Stimulated activated CD8-positive, alpha-beta memory T cell treated with anti-CD3 and anti-CD28 coated beads, Interleukin-12 subunit alpha, Interleukin-12 subunit beta, amount 100 ng/mL, for 24 hours (primary cell): ENCODE data around the gene LGSN.
"Not testable (repeated sequence)": the region's sequence is repeated elsewhere in the genome, so short reads cannot be mapped to it uniquely, and the experiment has no call there.

Experiments
- DNase-seq: peaks from one replicate; pipeline ENCODE4 v3.0.0-alpha.2; 2020; ENCODE audit errors: extremely low read depth

LGSN gene

DNA sequence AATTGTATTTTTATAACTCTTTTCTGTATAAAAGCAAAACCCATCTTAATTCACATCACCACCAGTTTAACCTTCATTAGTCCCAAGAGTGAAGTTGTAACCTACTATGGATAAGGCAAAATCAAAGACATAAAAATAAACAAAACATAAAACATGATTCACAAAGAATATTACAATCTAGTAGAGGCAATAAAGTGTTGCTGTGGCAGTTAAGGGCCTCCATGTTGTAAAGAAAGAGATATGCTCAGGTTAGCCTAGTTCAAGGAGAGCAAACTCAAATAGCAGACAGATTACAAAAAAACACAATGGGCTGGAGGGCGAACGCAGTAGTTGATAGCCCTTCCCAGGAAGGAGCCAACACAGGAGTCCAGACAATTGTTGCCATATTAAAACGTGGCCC is 13.4 kb downstream of the LGSN start:
- no peak for DNase-seq

DNA sequence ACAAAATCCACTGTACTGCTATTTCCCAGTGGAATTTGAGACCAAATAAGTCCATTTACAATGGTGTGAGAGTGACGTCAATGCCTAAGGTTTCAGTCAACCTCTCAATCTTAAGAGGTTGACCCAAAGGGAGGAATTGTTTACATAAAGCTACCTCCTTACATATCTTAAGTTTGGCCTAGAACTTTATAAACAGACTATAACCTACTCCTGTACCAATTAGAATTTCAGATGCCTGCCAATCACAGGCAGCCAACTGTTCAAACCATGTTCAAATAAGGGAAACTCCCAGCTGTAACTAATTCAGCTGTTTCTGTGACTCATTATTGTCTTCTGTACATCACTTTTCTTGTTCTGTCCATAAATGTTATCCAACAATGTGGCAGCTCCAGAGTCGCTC is 14.5 kb downstream of the LGSN start:
- DNase-seq: no peak

- DNase-seq: no peak
These were observed 16.3 kb downstream of the LGSN start for GRCh38 chr6:63303476-63303875.

- no peak for DNase-seq
These were observed 20.1 kb downstream of the LGSN start for GRCh38 chr6:63299667-63300066.

DNA sequence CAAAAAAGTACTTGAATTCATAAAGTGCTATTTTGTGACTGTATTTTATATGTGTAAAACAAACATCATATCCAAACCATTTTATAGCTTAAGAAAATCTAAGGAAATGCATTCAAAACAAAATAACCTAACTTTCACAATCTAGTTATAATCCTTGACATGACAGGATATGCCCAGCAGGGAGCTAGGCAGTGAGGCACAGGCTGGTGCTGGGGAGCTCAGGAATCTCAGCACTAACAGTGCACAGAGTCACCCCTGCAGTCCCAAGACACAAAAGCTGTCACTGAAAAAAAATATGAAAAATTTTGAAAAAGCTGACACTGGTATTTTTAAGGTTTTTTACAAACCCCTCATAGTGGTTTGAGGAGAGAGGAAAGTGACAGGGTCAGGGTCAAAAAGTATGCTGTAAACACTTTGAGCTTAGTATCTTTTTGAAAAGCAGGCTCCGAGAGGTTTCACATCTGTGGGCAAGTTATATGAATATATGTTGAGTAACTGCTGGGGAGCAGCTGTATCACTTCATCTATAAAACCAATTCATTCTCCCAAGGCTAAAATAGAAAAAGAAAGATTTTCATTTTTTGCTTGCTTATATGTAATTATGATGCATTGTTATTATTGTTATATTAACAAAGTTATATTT is 24.1 kb downstream of the LGSN start:
- DNase-seq: no peak

GRCh38 chr6:63290492-63291058 is 29.2 kb downstream of the LGSN start:
- DNase-seq: no peak

- no peak for DNase-seq
These were observed 30.4 kb downstream of the LGSN start for GRCh38 chr6:63289269-63289872.

GRCh38 chr6:63280639-63281180 is 39.1 kb downstream of the LGSN start:
- no peak for DNase-seq

- no peak for DNase-seq
These were observed 40.9 kb downstream of the LGSN start for GRCh38 chr6:63278916-63279315.

- DNase-seq: no peak
These were observed 43.8 kb downstream of the LGSN start for GRCh38 chr6:63275953-63276352.

GRCh38 chr6:63274795-63275430 is 44.9 kb downstream of the LGSN start:
- not testable (repeated sequence) for DNase-seq

DNA sequence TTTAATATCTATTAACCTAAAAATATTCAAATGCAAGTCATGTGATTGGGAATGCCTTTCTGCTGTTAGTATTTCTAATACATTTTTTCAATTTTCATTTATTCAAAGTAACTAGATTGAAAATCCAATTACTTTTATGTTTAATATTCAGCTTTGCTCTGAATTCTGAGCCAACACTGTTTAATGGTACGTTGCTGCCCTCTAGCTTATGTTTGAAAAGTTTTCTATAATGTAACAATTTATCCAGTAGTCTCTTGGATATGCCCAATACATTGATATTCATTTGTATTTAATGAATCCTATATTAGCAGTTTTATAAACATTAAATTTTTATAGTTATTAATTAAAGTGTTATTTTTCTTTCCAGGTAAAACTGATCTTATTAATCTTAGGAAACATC is 47.4 kb downstream of the LGSN start:
- DNase-seq: no peak

DNA sequence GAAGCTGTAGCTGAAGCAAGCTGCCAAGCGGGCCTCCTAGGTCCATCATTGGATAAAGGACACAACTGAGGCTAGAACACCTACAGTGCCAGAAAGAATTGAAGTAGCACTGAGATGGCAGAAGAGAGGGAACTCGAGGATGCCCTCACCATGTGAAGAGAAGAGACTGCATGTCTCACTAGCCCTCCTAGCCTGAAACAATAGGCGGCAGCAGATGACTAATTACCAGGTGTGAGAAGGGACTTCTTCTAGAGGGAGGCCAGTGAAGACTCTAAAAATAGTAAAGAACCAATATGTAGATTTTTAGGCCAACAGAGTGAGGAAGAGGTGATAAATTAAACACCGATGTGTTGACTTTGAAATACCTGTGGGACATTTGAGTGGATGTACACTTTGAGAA is 50.3 kb downstream of the LGSN start:
- no peak for DNase-seq

DNA sequence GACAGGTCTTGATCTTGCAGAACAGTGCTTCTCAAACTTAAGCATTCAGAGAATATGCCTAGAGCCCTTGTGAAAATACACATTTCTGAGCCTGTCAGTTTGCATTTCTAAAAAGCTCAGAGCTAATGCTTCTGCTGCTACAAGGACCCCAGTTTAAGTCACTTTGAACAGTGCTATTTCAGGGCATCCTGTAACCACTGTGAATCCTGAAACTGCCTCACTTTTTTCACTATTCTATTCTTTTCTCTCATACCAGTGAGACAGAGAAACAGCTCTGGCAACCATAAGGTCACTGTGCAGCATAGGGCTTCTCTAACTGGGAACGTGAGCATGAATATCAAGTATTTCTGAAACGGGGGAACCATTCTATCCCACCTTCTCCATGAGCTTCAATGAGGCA is 51.2 kb downstream of the LGSN start:
- no peak for DNase-seq

DNA sequence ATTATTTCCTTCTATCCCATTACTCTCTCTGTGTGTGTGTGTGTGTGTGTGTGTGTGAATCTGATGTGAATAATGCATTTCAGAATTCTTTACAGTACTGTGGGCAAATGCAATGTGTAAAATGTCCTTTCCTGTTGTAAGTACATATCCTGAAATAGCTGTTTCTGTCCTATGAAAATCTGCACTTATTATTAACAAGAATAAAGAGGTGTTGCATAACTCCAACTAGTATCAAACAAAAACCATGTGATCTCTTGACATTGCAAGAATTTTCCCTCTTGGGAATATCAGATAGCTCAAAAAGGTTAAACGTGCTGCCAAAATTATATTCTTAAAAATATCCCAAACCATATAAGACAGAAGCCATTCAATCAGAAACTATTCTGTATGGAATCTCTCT is 52.0 kb downstream of the LGSN start:
- no peak for DNase-seq

DNA sequence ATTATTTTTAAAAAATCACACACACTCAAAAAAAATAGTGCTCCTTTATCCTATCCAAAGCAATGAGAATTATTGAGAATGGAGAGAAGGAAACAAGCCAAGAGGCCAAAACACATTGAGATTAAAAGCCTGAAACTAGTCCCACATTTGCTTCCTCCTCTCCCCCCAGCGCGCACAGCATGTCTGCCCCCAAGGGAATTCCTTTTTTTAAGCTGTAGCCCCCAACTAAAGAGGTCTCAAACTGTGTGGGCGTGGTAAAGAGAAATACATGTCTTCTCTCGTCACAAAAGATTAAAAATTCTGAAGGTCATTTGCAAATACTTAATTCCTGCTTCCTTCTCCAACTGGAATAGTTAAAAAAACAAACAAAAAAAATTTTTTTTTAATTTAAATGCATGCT is 52.7 kb downstream of the LGSN start:
- DNase-seq: no peak

DNA sequence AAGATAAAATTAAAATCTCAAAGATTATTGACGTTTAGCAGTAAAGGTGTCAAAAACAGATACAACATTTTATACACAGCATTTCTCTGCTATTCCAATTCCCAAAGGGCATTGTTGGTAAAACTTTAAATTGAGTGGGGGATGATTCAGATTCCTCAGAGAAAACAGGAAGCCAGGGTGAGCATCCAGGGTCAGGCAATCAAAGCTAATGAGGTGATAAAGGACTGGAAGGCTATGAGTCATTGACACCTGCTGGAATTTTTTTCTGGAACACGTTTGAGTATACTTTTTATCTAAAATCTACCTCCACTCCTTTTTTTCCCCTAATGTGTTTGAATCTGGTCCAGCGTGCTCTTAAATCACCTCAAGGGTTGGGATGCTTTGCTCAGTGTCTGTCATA is 56.3 kb downstream of the LGSN start:
- no peak for DNase-seq

DNA sequence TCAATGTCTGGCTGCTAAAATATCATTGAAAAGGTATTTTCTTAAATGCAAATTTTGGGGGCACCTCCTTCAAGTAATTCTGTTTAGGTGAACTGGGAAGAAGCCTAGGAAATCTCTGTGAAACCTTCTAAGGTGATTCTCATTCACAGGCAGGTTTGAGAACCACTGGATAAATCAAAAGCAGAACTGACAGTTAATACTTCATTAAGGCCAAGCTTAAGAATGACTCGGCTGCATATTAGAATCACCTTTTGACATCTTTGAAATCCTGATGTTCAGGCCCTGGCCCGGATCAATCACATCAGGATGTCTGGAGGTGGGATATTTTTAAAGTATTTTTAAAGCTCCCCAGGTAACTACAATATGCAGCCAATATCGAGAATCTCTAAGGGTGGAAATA is 58.0 kb downstream of the LGSN start:
- DNase-seq: no peak

DNA sequence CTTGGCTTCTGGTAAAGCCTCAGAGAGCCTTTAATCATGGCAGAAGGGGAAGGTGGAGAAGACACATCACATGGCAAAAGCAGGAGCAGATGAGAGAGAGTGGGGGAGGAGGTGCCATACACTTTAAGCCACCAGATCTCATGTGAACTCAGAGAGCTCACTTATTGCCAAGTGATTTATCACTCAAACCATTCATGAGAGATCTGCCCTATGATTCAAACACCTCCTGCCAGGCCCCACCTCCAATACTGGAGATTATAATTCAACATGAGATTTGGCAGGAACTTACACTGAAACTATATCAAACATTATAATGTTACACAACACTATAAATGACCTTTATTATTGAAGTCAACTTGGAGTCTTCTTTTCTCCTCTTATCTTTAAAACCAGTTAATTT is 60.6 kb downstream of the LGSN start:
- DNase-seq: no peak

DNA sequence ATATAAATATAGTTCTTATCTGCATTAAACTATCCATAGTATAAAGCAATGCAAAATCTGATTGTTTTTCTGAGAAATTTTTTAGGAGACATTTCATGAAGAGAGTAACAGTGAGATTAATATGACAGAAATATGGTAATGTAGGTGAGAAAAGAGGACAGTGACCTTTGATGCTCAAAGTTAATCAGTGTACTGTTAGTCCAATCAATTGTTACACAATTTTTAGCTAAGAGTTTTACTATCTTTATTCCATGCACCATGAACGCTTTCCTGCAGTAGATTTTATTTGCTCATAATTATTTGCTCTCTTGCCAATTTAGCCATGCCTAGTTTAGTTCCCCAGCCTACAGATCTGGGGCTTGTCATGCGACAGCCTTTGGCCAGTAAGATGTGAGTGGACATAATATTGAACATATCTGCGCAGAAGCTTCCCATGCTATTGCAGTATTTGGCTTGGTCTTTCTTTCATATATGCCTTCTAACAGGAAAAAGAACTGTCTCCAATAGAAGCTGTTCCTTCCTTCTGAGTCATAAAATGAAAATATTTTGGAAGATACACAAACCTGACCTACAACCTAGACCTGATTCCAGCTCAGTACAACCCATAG is 69.8 kb downstream of the LGSN start:
- DNase-seq: no peak

GRCh38 chr6:63246581-63246980 is 73.2 kb downstream of the LGSN start:
- no peak for DNase-seq

DNA sequence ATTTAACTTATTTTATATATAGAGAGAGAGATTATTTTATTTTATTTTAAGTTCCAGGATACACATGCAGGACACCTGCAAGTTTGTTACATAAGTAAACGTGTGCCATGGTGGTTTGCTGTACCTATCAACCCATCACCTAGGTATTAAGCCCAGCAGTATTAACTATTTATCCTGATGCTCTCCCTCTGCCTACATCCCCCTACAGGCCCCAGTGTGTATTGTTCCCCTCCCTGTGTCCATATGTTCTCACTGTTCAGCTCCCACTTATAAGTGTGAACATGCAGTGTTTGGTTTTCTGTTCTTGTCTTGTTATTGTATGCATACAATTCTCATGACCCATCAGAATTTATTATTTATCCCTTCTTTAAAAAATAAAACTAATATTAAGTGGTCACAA is 73.9 kb downstream of the LGSN start:
- DNase-seq: no peak

GRCh38 chr6:63245420-63245819 is 74.4 kb downstream of the LGSN start:
- DNase-seq: no peak
